HepG2 (cell line): ENCODE results near the gene UBAC1. TPM values are rescaled to one million over a fixed set of nuclear protein-coding genes. Genes with fewer than 3 reads are reported as not detected.
A peak's percentile ranks its signal among the peaks of the same experiment; 100 is the strongest.

Source experiments
- ADNP ChIP-seq: sonication (generic); formaldehyde crosslinking; IDR thresholded peaks from 2 replicates; pipeline ENCODE4 v1.4.0; 2020; ENCODE audit warnings: missing genetic modification reagents
- ARNT2 ChIP-seq: sonication (generic); formaldehyde crosslinking; IDR thresholded peaks from 2 replicates; pipeline ENCODE4 v1.8.0; 2022; ENCODE audit warnings: mild to moderate bottlenecking, low read depth, missing genetic modification reagents, moderate library complexity
- DNMT1 ChIP-seq: sonication (generic); formaldehyde crosslinking; IDR thresholded peaks from 2 replicates; pipeline ENCODE4 v1.5.1; 2020; ENCODE audit warnings: mild to moderate bottlenecking, missing genetic modification reagents
- DZIP1 ChIP-seq: sonication (generic); formaldehyde crosslinking; IDR thresholded peaks from 2 replicates; pipeline ENCODE4 v1.5.0; 2020; ENCODE audit warnings: mild to moderate bottlenecking, missing genetic modification reagents
- E2F1 ChIP-seq: sonication (generic); formaldehyde crosslinking; IDR thresholded peaks from 2 replicates; pipeline ENCODE4 v1.5.0; 2020; ENCODE audit warnings: missing genetic modification reagents
- ERF ChIP-seq: IDR thresholded peaks from 2 replicates; pipeline ENCODE4 v1.6.1; 2018; ENCODE audit warnings: missing biosample characterization, missing genetic modification reagents
- FOXK1 ChIP-seq: sonication (generic); formaldehyde crosslinking; IDR thresholded peaks from 2 replicates; pipeline ENCODE4 v1.4.0; 2020; ENCODE audit warnings: low read depth, missing genetic modification reagents, borderline replicate concordance
- KLF16 ChIP-seq, 2 experiments: sonication (generic) in 1 of 2; formaldehyde crosslinking in 1 of 2; IDR thresholded peaks; 2 replicates each; pipeline versions ENCODE4 v1.6.1 to v1.8.0; 2016 to 2023; ENCODE audit warnings: missing genetic modification reagents in 2 of 2, missing compliant biosample characterization in 1 of 2
- MATR3 ChIP-seq: sonication (generic); formaldehyde crosslinking; IDR thresholded peaks from 2 replicates; pipeline ENCODE4 v1.4.0; 2020; ENCODE audit warnings: missing genetic modification reagents
- MIER2 ChIP-seq: IDR thresholded peaks from 2 replicates; pipeline ENCODE4 v1.6.1; 2016; ENCODE audit warnings: missing biosample characterization, missing genetic modification reagents
- NONO ChIP-seq, 2 experiments: fragments of 450-650 bp in 1 of 2; sonication (generic) in 1 of 2; formaldehyde crosslinking in 1 of 2; IDR thresholded peaks in 1 of 2; conservative IDR thresholded peaks in 1 of 2; 2 replicates each; pipeline versions ENCODE4 v1.6.1 to v1.8.0; 2017 to 2022; ENCODE audit warnings: mild to moderate bottlenecking in 1 of 2, missing genetic modification reagents in 1 of 2, moderate library complexity in 1 of 2
- PHF5A ChIP-seq: IDR thresholded peaks from one replicate; pipeline ENCODE4 v1.6.1; 2018; ENCODE audit warnings: low read depth, missing genetic modification reagents; ENCODE audit not compliant: unreplicated experiment
- SUZ12 ChIP-seq: fragments of 150-350 bp; IDR thresholded peaks from 2 replicates; pipeline ENCODE4 v1.6.1; 2014; ENCODE audit warnings: low read depth, low read length
- TGIF2 ChIP-seq: IDR thresholded peaks from 2 replicates; pipeline ENCODE4 v1.6.1; 2016; ENCODE audit warnings: control low read depth, missing compliant biosample characterization
- ZNF281 ChIP-seq: sonication (generic); formaldehyde crosslinking; IDR thresholded peaks from 2 replicates; pipeline ENCODE4 v1.4.0; 2020; ENCODE audit warnings: missing genetic modification reagents, borderline replicate concordance
- ZNF317 ChIP-seq: sonication (generic); formaldehyde crosslinking; IDR thresholded peaks from 2 replicates; pipeline ENCODE4 v1.5.0; 2020; ENCODE audit warnings: mild to moderate bottlenecking, missing genetic modification reagents
- ZNF337 ChIP-seq: sonication (generic); formaldehyde crosslinking; IDR thresholded peaks from 2 replicates; pipeline ENCODE4 v1.5.1; 2020; ENCODE audit warnings: missing genetic modification reagents, low read depth, mild to moderate bottlenecking, borderline replicate concordance
- ZNF574 ChIP-seq: sonication (generic); formaldehyde crosslinking; IDR thresholded peaks from 2 replicates; pipeline ENCODE4 v1.4.0; 2020; ENCODE audit warnings: missing genetic modification reagents
- ZNF691 ChIP-seq: sonication (generic); formaldehyde crosslinking; IDR thresholded peaks from 2 replicates; pipeline ENCODE4 v1.4.0; 2020; ENCODE audit warnings: missing genetic modification reagents, low read depth, mild to moderate bottlenecking, borderline replicate concordance
- ZSCAN29 ChIP-seq: sonication (generic); formaldehyde crosslinking; conservative IDR thresholded peaks from 2 replicates; pipeline ENCODE4 v1.4.0; 2020; ENCODE audit warnings: mild to moderate bottlenecking, missing genetic modification reagents
- polyA plus RNA-seq, 8 experiments: library from polyadenylated mRNA; depleted of rRNA in 3 of 8; stranded (reverse) in 7 of 8; unstranded in 1 of 8; fragments of >200 nt; fragmentation: Illumina TruSeq in 4 of 8; extraction: Trizol in 4 of 8; gene quantifications; 2 replicates each; pipeline versions ENCODE4 v1.2.1 to v1.2.3, GENCODE V29; 2011 to 2016; ENCODE audit warnings: low read depth in 4 of 8, missing spikeins in 1 of 8, mixed read lengths in 1 of 8; ENCODE audit not compliant: insufficient read depth in 1 of 8
- total RNA-seq, 5 experiments: library from RNA; depleted of rRNA; stranded (reverse); fragments of >200 nt; fragmentation: Illumina TruSeq; extraction: Trizol; gene quantifications; 2 replicates each; pipeline ENCODE4 v1.2.3, GENCODE V29; 2016; ENCODE audit warnings: low read depth in 1 of 5

UBAC1 gene
- total and polyA plus RNA-seq, 2 of the 13 experiments (the other 11 are each of a cell fraction or from before 2014, with no cell fraction given) = 32.2 to 34.1 TPM

- TF ChIP-seq E2F1 (CRISPR knock-in tag) (peak; percentile 85; the same call in 1 of the 2 replicates), ZNF691 (CRISPR knock-in tag) (0 out of 2 replicates have a peak, but pooled peaks have one; percentile 32), ZNF317 (CRISPR knock-in tag) (no peak), DNMT1 (CRISPR knock-in tag) (no peak), FOXK1 (CRISPR knock-in tag) (peak; percentile 40; the same call in 1 of the 2 replicates), ADNP (CRISPR knock-in tag) (no peak), ZNF337 (CRISPR knock-in tag) (no peak), MATR3 (CRISPR knock-in tag) (no peak), MIER2 (CRISPR knock-in tag) (peak; percentile 34; the same call in 1 of the 2 replicates), SUZ12 (peak; percentile 85), PHF5A (CRISPR knock-in tag) (no peak), ARNT2 (CRISPR knock-in tag) (peak; percentile 20; the same call in 1 of the 2 replicates), KLF16 (CRISPR knock-in tag; IDR thresholded peaks at IDR 0.05) (no peak), ZSCAN29 (no peak), NONO (IDR thresholded peaks at IDR 0.05) (no peak), NONO (CRISPR knock-in tag; conservative IDR thresholded peaks at IDR 0.05) (peak; percentile 59; the same call in 1 of the 2 replicates), ERF (CRISPR knock-in tag) (peak; percentile 66; the same call in 1 of the 2 replicates), ZNF574 (CRISPR knock-in tag) (peak; percentile 93), DZIP1 (CRISPR knock-in tag) (no peak), TGIF2 (CRISPR knock-in tag) (no peak), ZNF281 (CRISPR knock-in tag) (no peak)
Observed at GRCh38 chr9:135961277-135961715, at the start of gene UBAC1 (continued).
